Measurements from ENCODE around the gene DPPA2. TPM values are rescaled to one million over a fixed set of nuclear protein-coding genes. Genes with fewer than 3 reads are reported as not detected.

DPPA2 gene
- polyA plus RNA-seq, 4 donors = 0.19 to 1.6 (median 1.1) TPM

GRCh38 chr3:109325657-109326056 is 9.3 kb upstream of the DPPA2 start:
- DNase-seq (ENCODE audit: low read depth in 4 of 4, low spot score in 3 of 4) = no peak

DNA sequence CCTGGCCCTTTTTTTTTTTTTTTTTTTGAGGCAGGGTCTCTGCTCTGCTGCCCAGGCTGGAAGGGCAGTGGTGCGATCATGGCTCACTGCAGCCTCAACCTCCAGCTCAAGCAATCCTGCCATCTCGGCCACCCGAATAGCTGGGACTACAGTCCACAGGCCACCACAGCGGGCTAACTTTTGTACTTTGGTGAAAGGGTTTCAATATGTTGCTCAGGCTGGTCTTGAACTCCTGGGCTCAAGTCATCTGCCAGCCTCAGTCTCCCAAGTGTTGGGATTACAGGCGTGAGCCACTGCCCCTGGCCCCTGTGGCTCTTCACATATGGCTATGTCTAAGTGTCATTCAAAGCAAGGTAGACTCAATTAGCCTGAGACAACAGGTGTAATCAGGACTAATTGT is 8.8 kb upstream of the DPPA2 start:
- no peak for DNase-seq (ENCODE audit: low read depth in 4 of 4, low spot score in 3 of 4)

GRCh38 chr3:109313061-109313460 is 3.3 kb downstream of the DPPA2 start:
- DNase-seq (ENCODE audit: low read depth in 4 of 4, low spot score in 3 of 4) = no peak

- DNase-seq (ENCODE audit: low read depth in 4 of 4, low spot score in 3 of 4) = no peak
Observed at GRCh38 chr3:109297496-109297895, 18.8 kb downstream of the DPPA2 start.

DNA sequence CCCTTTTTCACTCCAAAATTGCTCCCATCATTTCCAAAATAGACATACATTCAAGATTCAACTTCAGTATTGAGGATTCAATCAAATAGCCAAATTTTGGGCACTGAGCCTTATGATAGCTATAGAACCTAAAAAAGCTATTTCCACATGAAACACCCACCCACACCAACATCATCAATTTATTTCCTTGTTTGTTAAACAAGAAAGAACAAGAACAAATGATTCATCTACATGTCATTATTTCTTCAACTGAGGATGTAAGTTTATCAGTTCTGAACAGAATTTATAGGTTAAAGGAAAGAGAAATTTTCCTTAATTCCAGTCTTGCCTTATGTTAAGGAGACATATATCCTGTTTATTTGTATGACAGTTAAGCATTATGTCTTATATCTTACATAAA is 32.2 kb downstream of the DPPA2 start:
- no peak for DNase-seq (ENCODE audit: low read depth in 4 of 4, low spot score in 3 of 4)

DNA sequence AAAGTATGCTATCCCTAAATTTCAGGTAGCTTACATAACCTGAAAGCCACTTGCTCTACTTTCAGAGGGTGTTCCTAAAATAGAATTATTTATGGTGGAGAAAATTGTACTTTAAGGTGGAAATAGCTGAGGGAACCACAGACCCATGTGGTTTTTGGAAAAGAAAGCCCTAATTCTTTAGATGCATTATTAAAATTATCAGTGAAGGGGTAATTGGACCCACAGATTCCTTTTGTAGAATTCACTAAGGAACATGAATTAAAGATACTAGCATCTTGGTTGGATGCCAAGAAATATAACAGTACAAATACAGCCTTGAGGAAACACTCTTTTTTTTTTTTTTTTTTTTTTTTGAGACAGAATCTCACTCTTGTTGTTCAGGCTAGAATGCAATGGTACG is 37.8 kb downstream of the DPPA2 start:
- DNase-seq (ENCODE audit: low read depth in 4 of 4, low spot score in 3 of 4) = no peak

DNA sequence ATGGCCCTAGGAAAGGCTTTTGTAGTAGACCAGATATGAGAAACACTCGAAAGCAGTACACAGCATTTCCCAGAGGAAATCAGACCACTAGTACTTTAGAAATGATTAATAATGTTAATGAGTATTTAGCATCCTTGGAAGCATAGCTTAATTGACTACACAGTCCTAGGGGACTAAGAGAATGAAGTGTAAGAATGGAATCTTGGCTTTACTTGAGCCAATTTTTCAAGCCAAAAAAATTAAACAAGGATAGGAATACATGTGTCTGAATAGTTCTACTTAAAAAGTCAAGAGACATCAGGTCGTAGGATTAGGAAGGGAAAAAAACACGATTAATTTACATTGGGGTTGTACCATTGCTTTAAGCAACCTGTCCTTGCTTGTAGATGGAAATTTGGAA is 38.2 kb downstream of the DPPA2 start:
- DNase-seq (ENCODE audit: low read depth in 4 of 4, low spot score in 3 of 4) = no peak

- peak in 3 of 4 donors; percentile 38 to 46 (median 40) for DNase-seq (ENCODE audit: low read depth in 4 of 4, low spot score in 3 of 4)
Observed at GRCh38 chr3:109275702-109276293, 40.5 kb downstream of the DPPA2 start.

- DNase-seq (ENCODE audit: low read depth in 4 of 4, low spot score in 3 of 4) = no peak
Observed at GRCh38 chr3:109270779-109271178, 45.5 kb downstream of the DPPA2 start.

DNA sequence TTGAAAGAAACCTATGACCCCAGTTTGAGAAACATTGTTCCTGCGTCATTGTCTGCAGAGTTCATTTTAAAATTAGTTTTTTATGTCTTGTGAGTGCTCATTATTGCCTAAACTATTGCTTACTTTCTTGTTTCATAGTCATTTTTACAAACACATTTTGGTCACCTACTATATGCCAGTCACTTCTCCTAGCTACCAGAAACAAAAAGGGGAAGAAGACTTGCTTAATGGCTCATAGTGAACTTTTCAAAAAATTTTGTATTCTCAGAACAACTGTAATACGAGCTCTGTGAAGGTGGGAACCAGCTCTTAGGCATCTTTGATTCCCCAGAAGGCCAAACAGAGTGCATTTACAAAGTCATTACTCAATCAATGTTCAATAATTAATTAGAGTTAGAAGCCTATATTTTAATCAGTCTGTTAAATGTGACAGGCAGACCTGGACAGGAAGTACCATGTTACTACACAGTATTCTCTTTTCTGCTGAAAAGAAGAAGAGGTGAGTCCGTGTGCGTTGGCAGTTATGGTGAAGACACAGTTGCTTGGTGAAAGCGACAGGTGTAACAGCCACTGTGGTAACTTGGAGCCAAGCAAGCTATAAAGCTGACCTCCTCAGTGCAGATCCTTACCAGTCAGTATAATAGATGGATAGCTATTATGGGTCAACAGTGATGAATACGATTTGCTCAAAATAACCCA is 46.6 kb downstream of the DPPA2 start:
- no peak for DNase-seq (ENCODE audit: low read depth in 4 of 4, low spot score in 3 of 4)

- no peak for DNase-seq (ENCODE audit: low read depth in 4 of 4, low spot score in 3 of 4)
Observed at GRCh38 chr3:109268181-109268580, 48.1 kb downstream of the DPPA2 start.

DNA sequence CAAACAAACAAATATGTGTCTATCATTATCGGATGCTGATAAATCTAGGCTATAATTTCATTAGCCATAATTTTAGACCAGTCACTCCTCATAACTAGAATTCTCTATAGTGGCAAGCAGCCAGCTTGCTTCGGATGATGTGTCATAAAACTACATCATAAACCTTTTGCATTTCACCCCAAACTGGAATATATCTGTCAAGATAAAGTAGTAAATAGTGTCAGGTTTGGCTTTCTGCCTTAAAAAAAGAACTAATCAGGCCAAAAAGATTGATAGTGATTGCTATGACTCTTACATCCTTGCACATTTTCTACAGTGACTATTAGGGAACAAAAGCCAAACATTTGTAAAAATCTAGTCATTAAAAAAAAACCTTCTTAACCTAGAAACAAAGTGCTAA is 51.0 kb downstream of the DPPA2 start:
- DNase-seq (ENCODE audit: low read depth in 4 of 4, low spot score in 3 of 4) = peak in 2 of 4 donors; percentile 33 to 49

- DNase-seq (ENCODE audit: low read depth in 4 of 4, low spot score in 3 of 4) = peak in 3 of 4 donors; percentile 49 to 68 (median 60)
Observed at GRCh38 chr3:109257269-109257668, 59.0 kb downstream of the DPPA2 start.

- DNase-seq (ENCODE audit: low read depth in 4 of 4, low spot score in 3 of 4) = no peak
Observed at GRCh38 chr3:109254770-109255169, 61.5 kb downstream of the DPPA2 start.

DNA sequence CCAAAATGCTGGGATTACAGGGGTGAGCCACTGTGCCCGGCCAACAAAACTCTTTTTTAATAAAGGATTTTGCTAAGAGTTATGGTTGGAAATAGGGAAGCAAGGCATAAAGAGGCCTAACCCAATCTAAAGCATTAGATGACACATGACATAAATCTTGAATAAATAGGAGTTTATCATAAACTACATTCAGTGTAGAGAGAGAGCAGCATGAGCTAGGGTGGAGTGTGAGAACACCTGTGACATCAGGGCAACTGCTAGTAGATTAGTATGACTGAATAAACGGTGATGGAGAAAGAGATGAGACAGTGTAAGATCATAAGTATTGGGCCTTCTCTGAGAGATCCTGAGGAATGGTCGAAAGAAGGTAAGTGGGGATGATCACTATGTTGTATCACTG is 63.7 kb downstream of the DPPA2 start:
- no peak for DNase-seq (ENCODE audit: low read depth in 4 of 4, low spot score in 3 of 4)

Other genes with a start within 250 kb of the DPPA2 start
- under 1 TPM; 0.20 to 0.83 (median 0.59) TPM for gene MORC1, start 198.4 kb downstream of the DPPA2 start, polyA plus RNA-seq (ENCODE audit: insufficient read length in 4 of 4)
- 10 to 100 TPM in 3 of 4 donors, under 1 TPM in 1; 0.27 to 17.5 (median 12.9) TPM for gene C3orf85, start 179.8 kb downstream of the DPPA2 start, polyA plus RNA-seq (ENCODE audit: insufficient read length in 4 of 4)
- gene DPPA4, start 21.0 kb upstream of the DPPA2 start, polyA plus RNA-seq (ENCODE audit: insufficient read length in 4 of 4) = 10 to 100 TPM in 1 of 4 donors, 1 to 10 TPM in 3; 3.6 to 12.3 (median 5.3) TPM